GM10847 (cell line): ENCODE results near the gene PLCE1.

ENCODE experiments used
- POLR2A ChIP-seq: IDR thresholded peaks from 2 replicates; pipeline ENCODE4 v1.6.1; 2011; ENCODE audit not compliant: insufficient read length; ENCODE audit errors: extremely low read depth

The PLCE1 gene

GRCh38 chr10:93991114-93991513 is 2.6 kb upstream of the PLCE1 start:
- TF ChIP-seq POLR2A: no peak

- TF ChIP-seq POLR2A: no peak
Measured at GRCh38 chr10:93991596-93992284, 2.0 kb upstream of the PLCE1 start.

- TF ChIP-seq POLR2A: no peak
Measured at GRCh38 chr10:93992400-93993030, 1.2 kb upstream of the PLCE1 start.

GRCh38 chr10:93993414-93993781 is 333 bp upstream of the PLCE1 start:
- TF ChIP-seq POLR2A: no peak

- no peak for TF ChIP-seq POLR2A
Measured at GRCh38 chr10:93994438-93994801, 689 bp downstream of the PLCE1 start.

- no peak for TF ChIP-seq POLR2A
Measured at GRCh38 chr10:93995182-93995581, 1.5 kb downstream of the PLCE1 start.

- no peak for TF ChIP-seq POLR2A
Measured at GRCh38 chr10:93995598-93996271, 2.0 kb downstream of the PLCE1 start.

- no peak for TF ChIP-seq POLR2A
Measured at GRCh38 chr10:93996551-93996950, 2.8 kb downstream of the PLCE1 start.

- no peak for TF ChIP-seq POLR2A
Measured at GRCh38 chr10:93997546-93997945, 3.8 kb downstream of the PLCE1 start.

GRCh38 chr10:93999401-93999851 is 5.7 kb downstream of the PLCE1 start:
- no peak for TF ChIP-seq POLR2A

- no peak for TF ChIP-seq POLR2A
Measured at GRCh38 chr10:94000638-94001415, 7.1 kb downstream of the PLCE1 start.

GRCh38 chr10:94001416-94001810 is 7.7 kb downstream of the PLCE1 start:
- TF ChIP-seq POLR2A: no peak

GRCh38 chr10:94002156-94002555 is 8.4 kb downstream of the PLCE1 start:
- no peak for TF ChIP-seq POLR2A

- TF ChIP-seq POLR2A: no peak
Measured at GRCh38 chr10:94003488-94003887, 9.8 kb downstream of the PLCE1 start.

GRCh38 chr10:94005050-94005449 is 11.3 kb downstream of the PLCE1 start:
- TF ChIP-seq POLR2A: no peak
